ENCODE data around the gene TLX2.
"Not testable (repeated sequence)": the region's sequence is repeated elsewhere in the genome, so short reads cannot be mapped to it uniquely, and the experiment has no call there.

Gene TLX2

DNA sequence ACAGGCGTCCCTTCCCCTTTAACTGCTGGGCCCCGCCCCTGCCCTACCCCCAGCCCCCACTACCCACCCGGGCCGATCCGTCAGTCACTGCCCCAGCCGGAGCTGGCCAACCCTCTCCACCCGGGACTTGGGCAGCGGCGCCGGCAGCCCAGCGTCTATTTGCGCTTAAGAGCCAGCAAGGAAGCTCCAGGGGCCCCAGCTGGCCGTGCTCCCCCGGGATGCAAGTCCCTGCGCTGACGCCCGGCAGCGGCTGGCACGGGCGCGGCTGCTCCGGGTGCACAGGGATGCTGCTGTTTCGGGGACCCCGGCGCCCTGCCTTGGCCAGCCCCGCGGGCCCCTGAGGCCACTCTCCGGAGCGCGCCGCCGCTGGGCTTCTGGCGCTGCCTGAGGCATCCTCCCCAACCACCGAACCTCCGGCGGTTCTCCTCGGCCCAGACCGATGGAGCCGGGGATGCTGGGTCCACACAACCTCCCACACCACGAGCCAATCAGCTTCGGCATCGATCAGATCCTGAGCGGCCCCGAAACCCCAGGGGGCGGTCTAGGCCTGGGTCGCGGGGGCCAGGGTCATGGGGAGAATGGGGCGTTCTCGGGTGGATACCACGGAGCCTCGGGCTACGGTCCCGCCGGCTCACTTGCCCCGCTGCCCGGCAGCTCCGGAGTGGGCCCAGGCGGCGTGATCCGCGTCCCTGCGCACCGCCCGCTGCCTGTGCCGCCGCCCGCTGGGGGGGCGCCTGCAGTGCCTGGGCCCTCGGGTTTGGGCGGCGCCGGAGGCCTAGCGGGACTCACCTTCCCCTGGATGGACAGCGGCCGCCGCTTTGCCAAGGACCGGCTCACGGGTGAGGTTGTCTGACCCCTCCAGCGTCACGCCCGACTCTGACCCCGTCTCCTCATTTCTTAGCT lies at the start of gene TLX2:
Gene TLX2, plus strand, starts transcription at position 83 of the 903 bp plus-strand sequence. Its CDS starts 357 bp downstream, at position 440.
- Histone ChIP-seq H3K4me3 (ENCODE audit: low read length) (peak within 1 kb of the TSS; percentile 16; the same call in 1 of the 2 replicates), H3K27me3 (ENCODE audit: control insufficient read depth, insufficient read depth, low read length) (peaks cover 81% of the 10 kb centered on the region), H3K27ac (ENCODE audit: low read length) (no peak within 1 kb of the TSS), H3K9me3 (ENCODE audit: control insufficient read depth, insufficient read depth, low read length) (no peaks in the 10 kb centered on the region), H3K36me3 (ENCODE audit: control insufficient read depth, insufficient read depth, low read length) (no peaks in the 10 kb centered on the region), H3K4me1 (ENCODE audit: control insufficient read depth, insufficient read depth, low read length) (peaks cover 9% of the 10 kb centered on the region)
- no peak for DNase-seq (ENCODE audit: low read depth, low spot score)
- WGBS (ENCODE audit: insufficient coverage, insufficient read length), result no CpG with 5 or more reads among the region's 82 CpGs

GRCh38 chr2:74470742-74471141 lies 43.5 kb upstream of the TLX2 start:
- not testable (repeated sequence) for H3K27me3 ChIP-seq (ENCODE audit: control insufficient read depth, insufficient read depth, low read length); H3K4me1 ChIP-seq (ENCODE audit: control insufficient read depth, insufficient read depth, low read length); DNase-seq (ENCODE audit: low read depth, low spot score); H3K27ac ChIP-seq (ENCODE audit: low read length); H3K36me3 ChIP-seq (ENCODE audit: control insufficient read depth, insufficient read depth, low read length); H3K4me3 ChIP-seq (ENCODE audit: low read length); H3K9me3 ChIP-seq (ENCODE audit: control insufficient read depth, insufficient read depth, low read length)
- WGBS (ENCODE audit: insufficient coverage, insufficient read length), result no CpG with 5 or more reads among the region's 12 CpGs

DNA sequence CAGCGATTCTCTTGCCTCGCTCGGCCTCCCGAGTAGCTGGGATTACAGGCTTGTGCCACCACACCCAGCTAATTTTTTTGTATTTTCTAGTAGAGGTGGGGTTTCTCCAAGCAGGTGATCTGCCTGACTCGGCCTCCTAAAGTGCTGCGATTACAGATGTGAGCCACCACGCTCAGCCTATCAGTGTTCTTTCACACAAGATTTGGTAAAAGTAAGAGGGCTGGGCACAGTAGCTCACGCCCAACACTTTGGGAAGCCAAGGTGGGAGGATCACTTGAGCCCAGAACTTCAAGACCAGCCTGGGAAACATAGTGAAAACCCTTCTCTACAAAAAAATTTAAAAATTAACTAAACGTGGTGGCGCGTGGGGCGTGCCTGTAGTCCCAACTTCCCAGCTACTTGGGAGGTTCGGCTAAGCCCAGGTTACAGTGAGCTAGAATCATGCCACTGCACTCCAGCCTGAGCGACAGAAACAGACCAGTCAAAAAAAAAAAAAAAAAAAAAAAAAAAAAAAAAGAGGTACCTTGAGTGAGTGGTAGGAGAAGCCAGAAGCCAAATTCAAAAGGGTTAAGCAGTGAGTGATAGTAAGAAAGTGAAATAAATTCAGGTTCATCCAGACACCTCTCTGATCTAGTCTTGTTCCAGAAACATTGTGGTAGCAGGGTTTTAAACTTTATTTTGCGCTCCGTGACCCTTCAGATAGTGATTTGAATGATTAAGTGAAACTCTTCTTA lies 42.8 kb upstream of the TLX2 start:
- no CpG with 5 or more reads among the region's 16 CpGs for WGBS (ENCODE audit: insufficient coverage, insufficient read length)
- H3K27me3 ChIP-seq (ENCODE audit: control insufficient read depth, insufficient read depth, low read length), result no peaks in the 10 kb centered on the region
- H3K9me3 ChIP-seq (ENCODE audit: control insufficient read depth, insufficient read depth, low read length), result no peaks in the 10 kb centered on the region
- no peak for DNase-seq (ENCODE audit: low read depth, low spot score)
- peaks cover 5% of the 10 kb centered on the region; the same call in 1 of the 2 replicates for H3K36me3 ChIP-seq (ENCODE audit: control insufficient read depth, insufficient read depth, low read length)
- no peak overlapping the region for H3K27ac ChIP-seq (ENCODE audit: low read length)
- peak overlapping the region; percentile 51; the same call in 1 of the 2 replicates for H3K4me3 ChIP-seq (ENCODE audit: low read length)
- H3K4me1 ChIP-seq (ENCODE audit: control insufficient read depth, insufficient read depth, low read length), result no peaks in the 10 kb centered on the region

GRCh38 chr2:74472086-74472944 lies 41.9 kb upstream of the TLX2 start, which contains the start of gene MRPL53:
TSS of gene MRPL53 (minus strand) at chr2:74472680. CDS start at chr2:74472660, 20 bp downstream.
- Histone ChIP-seq H3K9me3 (ENCODE audit: control insufficient read depth, insufficient read depth, low read length) (no peaks in the 10 kb centered on the region), H3K36me3 (ENCODE audit: control insufficient read depth, insufficient read depth, low read length) (peaks cover 5% of the 10 kb centered on the region; the same call in 1 of the 2 replicates), H3K27me3 (ENCODE audit: control insufficient read depth, insufficient read depth, low read length) (no peaks in the 10 kb centered on the region), H3K4me3 (ENCODE audit: low read length) (peak within 1 kb of the TSS; percentile 51; the same call in 1 of the 2 replicates), H3K27ac (ENCODE audit: low read length) (no peak within 1 kb of the TSS), H3K4me1 (ENCODE audit: control insufficient read depth, insufficient read depth, low read length) (no peaks in the 10 kb centered on the region)
- peak; percentile 94 for DNase-seq (ENCODE audit: low read depth, low spot score)
- no CpG with 5 or more reads among the region's 66 CpGs for WGBS (ENCODE audit: insufficient coverage, insufficient read length)

GRCh38 chr2:74472945-74473258 lies 41.3 kb upstream of the TLX2 start:
- Histone ChIP-seq H3K36me3 (ENCODE audit: control insufficient read depth, insufficient read depth, low read length) (peaks cover 5% of the 10 kb centered on the region; the same call in 1 of the 2 replicates), H3K9me3 (ENCODE audit: control insufficient read depth, insufficient read depth, low read length) (no peaks in the 10 kb centered on the region), H3K27me3 (ENCODE audit: control insufficient read depth, insufficient read depth, low read length) (no peaks in the 10 kb centered on the region), H3K4me3 (ENCODE audit: low read length) (peak overlapping the region; percentile 51; the same call in 1 of the 2 replicates), H3K27ac (ENCODE audit: low read length) (no peak overlapping the region), H3K4me1 (ENCODE audit: control insufficient read depth, insufficient read depth, low read length) (no peaks in the 10 kb centered on the region)
- DNase-seq (ENCODE audit: low read depth, low spot score), result no peak
- no CpG with 5 or more reads among the region's 7 CpGs for WGBS (ENCODE audit: insufficient coverage, insufficient read length)

- H3K4me3 ChIP-seq (ENCODE audit: low read length), result no peak overlapping the region
- H3K36me3 ChIP-seq (ENCODE audit: control insufficient read depth, insufficient read depth, low read length), result peaks cover 5% of the 10 kb centered on the region; the same call in 1 of the 2 replicates
- WGBS (ENCODE audit: insufficient coverage, insufficient read length), result no CpG with 5 or more reads among the region's 6 CpGs
- H3K27ac ChIP-seq (ENCODE audit: low read length), result no peak overlapping the region
- no peaks in the 10 kb centered on the region for H3K27me3 ChIP-seq (ENCODE audit: control insufficient read depth, insufficient read depth, low read length)
- no peaks in the 10 kb centered on the region for H3K9me3 ChIP-seq (ENCODE audit: control insufficient read depth, insufficient read depth, low read length)
- DNase-seq (ENCODE audit: low read depth, low spot score), result no peak
- H3K4me1 ChIP-seq (ENCODE audit: control insufficient read depth, insufficient read depth, low read length), result no peaks in the 10 kb centered on the region
Observed at GRCh38 chr2:74474481-74474880, 39.8 kb upstream of the TLX2 start.

DNA sequence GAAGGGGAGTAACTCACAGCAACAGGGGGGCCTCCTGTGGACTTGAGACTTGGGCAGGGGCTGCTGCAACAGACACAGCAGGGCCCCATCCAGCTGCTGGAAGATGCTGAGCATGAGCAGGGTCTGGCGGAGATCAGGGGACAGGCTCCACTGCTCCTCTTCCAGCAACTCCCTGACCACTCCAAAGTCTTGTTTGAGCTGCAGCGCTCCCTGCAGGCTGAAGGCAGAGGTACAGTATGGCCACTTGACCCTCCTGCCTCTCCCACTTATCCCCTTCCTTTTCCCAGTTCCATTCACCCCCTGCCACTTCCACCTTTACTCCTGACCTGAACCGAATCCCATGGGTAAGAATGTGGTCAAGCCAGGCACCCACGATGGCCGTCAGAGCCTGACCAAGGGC lies 39.4 kb upstream of the TLX2 start:
- Histone ChIP-seq H3K27ac (ENCODE audit: low read length) (no peak overlapping the region), H3K36me3 (ENCODE audit: control insufficient read depth, insufficient read depth, low read length) (peaks cover 5% of the 10 kb centered on the region; the same call in 1 of the 2 replicates), H3K9me3 (ENCODE audit: control insufficient read depth, insufficient read depth, low read length) (no peaks in the 10 kb centered on the region), H3K4me1 (ENCODE audit: control insufficient read depth, insufficient read depth, low read length) (no peaks in the 10 kb centered on the region), H3K27me3 (ENCODE audit: control insufficient read depth, insufficient read depth, low read length) (no peaks in the 10 kb centered on the region), H3K4me3 (ENCODE audit: low read length) (no peak overlapping the region)
- no peak for DNase-seq (ENCODE audit: low read depth, low spot score)
- no CpG with 5 or more reads among the region's 5 CpGs for WGBS (ENCODE audit: insufficient coverage, insufficient read length)

DNA sequence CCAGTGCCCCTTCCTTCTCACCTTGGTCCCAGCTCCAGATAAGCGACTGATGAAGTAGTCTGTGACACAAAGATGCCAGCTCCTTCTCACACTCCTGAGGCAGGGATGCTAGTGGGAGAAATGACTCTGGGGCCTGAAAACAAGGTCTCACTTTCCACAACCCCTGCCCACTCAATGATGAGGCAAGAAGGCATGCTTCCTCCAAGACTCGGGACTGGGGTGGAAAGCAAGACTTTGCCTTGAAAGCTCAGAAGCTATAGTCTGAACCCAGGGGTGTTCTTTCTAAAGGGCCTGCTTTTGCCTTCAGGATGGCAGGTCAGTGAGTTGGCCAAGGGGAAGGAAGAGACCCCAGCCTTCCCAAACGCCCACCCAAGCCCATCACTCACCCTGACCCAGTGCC lies 32.8 kb upstream of the TLX2 start:
- DNase-seq (ENCODE audit: low read depth, low spot score), result no peak
- Histone ChIP-seq H3K4me3 (ENCODE audit: low read length) (peak overlapping the region; percentile 58; the same call in 1 of the 2 replicates), H3K27ac (ENCODE audit: low read length) (no peak overlapping the region), H3K36me3 (ENCODE audit: control insufficient read depth, insufficient read depth, low read length) (no peaks in the 10 kb centered on the region), H3K27me3 (ENCODE audit: control insufficient read depth, insufficient read depth, low read length) (no peaks in the 10 kb centered on the region), H3K9me3 (ENCODE audit: control insufficient read depth, insufficient read depth, low read length) (no peaks in the 10 kb centered on the region), H3K4me1 (ENCODE audit: control insufficient read depth, insufficient read depth, low read length) (peaks cover 6% of the 10 kb centered on the region)
- WGBS (ENCODE audit: insufficient coverage, insufficient read length), result no CpG with 5 or more reads among the region's 3 CpGs

GRCh38 chr2:74481961-74482800 lies 32.1 kb upstream of the TLX2 start:
- no peaks in the 10 kb centered on the region for H3K36me3 ChIP-seq (ENCODE audit: control insufficient read depth, insufficient read depth, low read length)
- no peak for DNase-seq (ENCODE audit: low read depth, low spot score)
- H3K4me1 ChIP-seq (ENCODE audit: control insufficient read depth, insufficient read depth, low read length), result peaks cover 6% of the 10 kb centered on the region
- H3K4me3 ChIP-seq (ENCODE audit: low read length), result peak overlapping the region; percentile 58
- H3K9me3 ChIP-seq (ENCODE audit: control insufficient read depth, insufficient read depth, low read length), result no peaks in the 10 kb centered on the region
- H3K27me3 ChIP-seq (ENCODE audit: control insufficient read depth, insufficient read depth, low read length), result no peaks in the 10 kb centered on the region
- no peak overlapping the region for H3K27ac ChIP-seq (ENCODE audit: low read length)
- no CpG with 5 or more reads among the region's 80 CpGs for WGBS (ENCODE audit: insufficient coverage, insufficient read length)
